Choroid plexus epithelial cell (primary cell): ENCODE measurements around the gene TANC1.

Source experiments
- DNase-seq: peaks from one replicate; pipeline ENCODE4 v3.0.0-alpha.2; 2010; ENCODE audit warnings: low read depth
- H3K4me3 ChIP-seq: 2 replicates; pipeline ENCODE4 v1.5.1; 2011; ENCODE audit warnings: low read depth, mild to moderate bottlenecking, control low read depth, low read length, moderate library complexity
- CTCF ChIP-seq: conservative IDR thresholded peaks from 2 replicates; pipeline ENCODE4 v1.5.1; 2011; ENCODE audit warnings: low read depth, mild to moderate bottlenecking, control low read depth, inconsistent platforms, low read length, moderate library complexity

TANC1 gene

GRCh38 chr2:159131914-159132281 lies 163.5 kb downstream of the TANC1 start:
- DNase-seq: peak; percentile 93
- no peak overlapping the region for H3K4me3 ChIP-seq
- TF ChIP-seq CTCF: no peak

GRCh38 chr2:159133797-159134196 lies 165.4 kb downstream of the TANC1 start:
- DNase-seq: peak; percentile 68
- peak; percentile 45 for TF ChIP-seq CTCF
- H3K4me3 ChIP-seq: no peak overlapping the region

- H3K4me3 ChIP-seq: no peak overlapping the region
- no peak for DNase-seq
- no peak for TF ChIP-seq CTCF
These were observed 166.5 kb downstream of the TANC1 start for GRCh38 chr2:159134979-159135378.

GRCh38 chr2:159136391-159136790 lies 168.0 kb downstream of the TANC1 start:
- no peak for DNase-seq
- TF ChIP-seq CTCF: no peak
- peak overlapping the region; percentile 5 for H3K4me3 ChIP-seq

- TF ChIP-seq CTCF: no peak
- DNase-seq: peak; percentile 40
- no peak overlapping the region for H3K4me3 ChIP-seq
These were observed 169.2 kb downstream of the TANC1 start for GRCh38 chr2:159137511-159138241.

GRCh38 chr2:159138642-159139182 lies 170.3 kb downstream of the TANC1 start:
- DNase-seq: peak; percentile 31
- H3K4me3 ChIP-seq: no peak overlapping the region
- TF ChIP-seq CTCF: no peak
